Fibroblast of skin of left biceps (primary cell): ENCODE results near the gene SOX15.
"Not testable (repeated sequence)": the region's sequence is repeated elsewhere in the genome, so short reads cannot be mapped to it uniquely, and the experiment has no call there.

Source experiments
- DNase-seq, 2 experiments: peaks; one replicate each; pipeline ENCODE4 v3.0.0-alpha.2; 2013; ENCODE audit warnings: low read depth in 2 of 2

Gene SOX15

GRCh38 chr17:7610641-7611040, 20.7 kb upstream of the SOX15 start:
- DNase-seq: no peak

DNA sequence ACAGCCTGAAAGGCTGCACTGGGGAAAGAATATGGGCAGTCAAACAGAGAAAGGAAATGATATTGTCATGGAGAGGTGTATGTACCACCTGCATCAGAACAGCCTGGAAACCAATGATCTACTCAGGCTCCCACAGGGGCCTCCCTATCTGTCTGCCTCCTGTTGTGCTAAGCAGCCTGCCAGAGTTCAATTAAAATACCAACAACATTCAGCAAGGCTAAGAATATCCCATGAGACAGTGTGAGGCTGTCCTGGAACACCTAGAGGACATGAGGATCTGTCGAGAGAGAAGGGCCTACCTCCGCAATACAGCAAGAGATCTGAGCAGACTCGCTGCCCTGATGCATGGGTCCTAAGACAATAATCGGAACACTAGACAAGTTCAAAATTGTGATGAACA, 16.4 kb upstream of the SOX15 start:
- no peak for DNase-seq

DNA sequence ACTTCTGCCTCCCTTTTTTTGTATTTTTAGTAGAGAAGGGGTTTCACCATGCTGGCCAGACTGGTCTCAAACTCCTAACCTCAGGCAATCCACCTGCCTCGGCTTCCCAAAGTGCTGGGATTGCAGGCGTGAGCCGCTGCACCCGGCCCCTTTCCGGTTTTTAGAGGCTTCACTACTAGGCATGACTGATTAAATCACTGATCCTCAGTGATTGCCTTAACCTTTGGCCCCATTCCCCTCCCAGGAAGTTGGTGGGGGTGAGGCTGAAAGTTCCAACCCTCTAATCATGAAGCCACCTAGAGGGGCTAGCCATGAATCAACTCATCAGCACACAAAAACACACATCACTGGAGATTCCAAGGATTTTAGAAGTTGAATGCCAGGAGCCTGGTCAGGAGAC, 7.7 kb upstream of the SOX15 start:
- not testable (repeated sequence) for DNase-seq

GRCh38 chr17:7593296-7593695, 3.4 kb upstream of the SOX15 start:
- no peak for DNase-seq

- no peak for DNase-seq
Measured at GRCh38 chr17:7592422-7593021, 2.6 kb upstream of the SOX15 start.

DNA sequence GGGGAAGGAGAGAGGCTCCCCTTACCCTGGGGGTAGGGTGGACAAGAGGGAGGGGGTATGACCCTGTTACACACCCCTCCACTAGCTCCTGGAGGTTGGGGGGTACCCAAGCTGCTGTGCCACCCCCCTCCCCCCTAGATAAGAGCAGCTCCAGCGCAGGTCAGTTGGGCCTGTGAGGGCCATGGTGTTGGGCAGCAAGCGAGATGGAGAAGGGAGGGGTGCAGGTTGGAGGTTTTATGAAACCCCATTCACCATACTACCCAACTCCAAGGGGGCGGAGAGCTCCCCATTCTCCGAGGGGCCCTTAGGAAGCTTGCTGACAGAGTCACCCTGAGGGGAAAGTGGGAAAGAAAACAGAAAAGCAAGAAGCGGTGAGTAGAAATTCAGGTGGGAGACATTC, 1.7 kb upstream of the SOX15 start:
- no peak for DNase-seq

GRCh38 chr17:7590743-7591142, 849 bp upstream of the SOX15 start:
- DNase-seq: no peak

DNA sequence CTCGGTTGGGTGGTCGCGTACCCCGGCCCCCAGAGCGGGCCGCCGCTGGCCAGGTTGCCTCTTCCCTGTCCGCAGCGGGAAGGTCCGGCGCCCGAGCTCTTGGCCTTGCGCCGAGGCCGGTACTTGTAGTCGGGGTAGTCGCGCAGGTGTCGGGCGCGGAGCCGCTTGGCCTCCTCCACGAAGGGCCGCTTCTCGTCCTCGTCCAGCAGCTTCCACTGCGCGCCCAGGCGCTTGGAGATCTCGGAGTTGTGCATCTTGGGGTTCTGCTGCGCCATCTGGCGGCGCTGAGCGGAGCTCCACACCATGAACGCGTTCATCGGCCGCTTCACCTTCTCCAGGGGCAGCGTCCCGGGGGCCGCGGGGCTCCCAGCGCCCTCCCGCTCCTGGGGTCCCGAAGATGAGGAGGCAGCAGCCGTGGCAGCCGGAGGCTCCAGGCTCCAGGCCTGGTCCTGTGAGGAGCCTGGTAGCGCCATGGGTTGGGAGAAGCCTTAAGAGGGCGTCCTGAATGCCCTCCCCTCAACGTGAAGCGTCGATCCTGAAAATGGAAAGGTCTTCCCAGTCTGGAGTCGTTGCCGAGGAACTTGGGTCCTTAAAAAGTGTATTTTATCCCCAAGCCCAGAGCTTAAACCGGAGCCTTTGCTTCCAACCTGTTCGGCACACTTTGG, 558 bp downstream of the SOX15 start:
- DNase-seq: no peak

- no peak for DNase-seq
Measured at GRCh38 chr17:7588553-7589203, 1.2 kb downstream of the SOX15 start.

DNA sequence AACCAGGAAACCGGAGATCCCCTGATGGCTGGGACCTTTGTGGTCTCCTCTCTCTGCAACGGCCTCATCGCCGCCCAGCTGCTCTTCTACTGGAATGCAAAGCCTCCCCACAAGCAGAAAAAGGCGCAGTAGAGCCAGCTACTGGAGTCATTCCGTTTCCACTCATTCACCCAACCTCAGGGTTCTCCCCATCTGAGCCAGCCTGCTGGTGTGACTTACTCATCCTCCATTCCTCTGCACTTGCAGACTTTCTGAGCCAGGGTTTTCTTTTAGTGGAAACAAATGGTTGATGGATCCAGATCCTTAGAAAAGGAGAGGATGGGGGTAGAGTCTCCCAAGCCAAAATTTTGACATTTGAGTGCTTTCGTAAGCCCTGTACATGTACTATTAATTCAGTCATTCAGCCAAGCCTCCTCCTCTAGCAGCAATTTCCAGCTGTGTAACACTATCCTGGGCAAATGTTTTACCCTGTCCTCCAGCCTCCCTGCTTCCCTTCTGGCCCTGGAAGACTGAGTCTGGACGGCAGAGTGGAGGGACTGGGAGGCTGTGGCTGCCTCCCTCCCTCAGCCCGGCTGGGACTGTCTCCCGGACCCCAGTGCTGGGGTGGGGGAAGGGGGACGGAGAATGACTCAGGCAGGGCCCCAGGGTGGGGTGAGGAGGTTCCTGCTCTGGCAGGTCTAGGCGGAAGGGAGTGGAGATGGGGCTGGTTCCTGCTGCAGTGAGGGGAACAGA, 2.3 kb downstream of the SOX15 start:
- peak; percentile 85 to 87 for DNase-seq

GRCh38 chr17:7586673-7587419, 3.0 kb downstream of the SOX15 start:
- DNase-seq: no peak

- peak; percentile 96 for DNase-seq
Measured at GRCh38 chr17:7583253-7584109, 6.4 kb downstream of the SOX15 start, which contains the start of gene MPDU1. TSS of gene MPDU1 (plus strand) at chr17:7583852. CDS start at chr17:7583863, 11 bp downstream.

DNA sequence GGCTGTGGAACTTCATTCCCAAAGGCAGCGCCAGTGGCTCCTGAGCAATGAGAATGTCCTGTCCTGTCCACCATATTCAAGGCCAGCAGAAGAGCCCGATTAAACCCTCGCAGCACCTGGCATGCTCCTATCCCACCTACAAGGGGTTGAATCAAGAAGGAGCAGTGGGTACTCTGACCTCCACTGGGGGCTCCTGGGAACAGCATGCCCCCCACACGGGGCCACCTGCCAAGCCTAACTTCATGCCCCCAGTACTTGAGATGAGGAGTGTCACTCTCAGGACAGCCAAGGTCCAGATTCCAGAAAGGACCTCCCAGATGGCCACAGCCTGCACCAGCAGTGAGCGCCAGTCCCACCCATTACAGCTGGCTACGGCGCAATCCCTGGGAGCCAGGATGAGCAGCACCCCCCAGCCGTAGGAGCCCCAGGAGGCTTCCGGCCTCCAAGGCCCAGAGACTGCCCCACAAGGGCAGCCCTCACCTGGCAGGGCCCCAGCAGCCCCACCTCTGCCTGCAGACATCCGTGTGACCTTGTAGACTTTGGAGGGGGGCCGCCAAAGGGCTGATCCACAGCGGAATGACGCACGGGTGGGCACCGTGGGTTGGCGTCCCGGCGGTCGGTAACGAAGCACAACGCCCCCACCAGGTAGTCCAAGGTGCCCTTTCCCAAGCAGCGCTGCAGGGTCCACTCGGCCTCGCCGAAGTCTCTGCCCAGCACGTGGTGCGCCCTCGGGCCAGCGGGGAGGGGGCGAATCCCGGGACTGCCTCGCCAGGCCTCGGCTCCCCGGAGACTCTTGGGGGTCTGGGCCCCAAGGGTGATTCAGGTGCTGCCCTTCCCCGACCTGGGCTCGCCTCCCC, 7.3 kb downstream of the SOX15 start:
- no peak for DNase-seq

DNA sequence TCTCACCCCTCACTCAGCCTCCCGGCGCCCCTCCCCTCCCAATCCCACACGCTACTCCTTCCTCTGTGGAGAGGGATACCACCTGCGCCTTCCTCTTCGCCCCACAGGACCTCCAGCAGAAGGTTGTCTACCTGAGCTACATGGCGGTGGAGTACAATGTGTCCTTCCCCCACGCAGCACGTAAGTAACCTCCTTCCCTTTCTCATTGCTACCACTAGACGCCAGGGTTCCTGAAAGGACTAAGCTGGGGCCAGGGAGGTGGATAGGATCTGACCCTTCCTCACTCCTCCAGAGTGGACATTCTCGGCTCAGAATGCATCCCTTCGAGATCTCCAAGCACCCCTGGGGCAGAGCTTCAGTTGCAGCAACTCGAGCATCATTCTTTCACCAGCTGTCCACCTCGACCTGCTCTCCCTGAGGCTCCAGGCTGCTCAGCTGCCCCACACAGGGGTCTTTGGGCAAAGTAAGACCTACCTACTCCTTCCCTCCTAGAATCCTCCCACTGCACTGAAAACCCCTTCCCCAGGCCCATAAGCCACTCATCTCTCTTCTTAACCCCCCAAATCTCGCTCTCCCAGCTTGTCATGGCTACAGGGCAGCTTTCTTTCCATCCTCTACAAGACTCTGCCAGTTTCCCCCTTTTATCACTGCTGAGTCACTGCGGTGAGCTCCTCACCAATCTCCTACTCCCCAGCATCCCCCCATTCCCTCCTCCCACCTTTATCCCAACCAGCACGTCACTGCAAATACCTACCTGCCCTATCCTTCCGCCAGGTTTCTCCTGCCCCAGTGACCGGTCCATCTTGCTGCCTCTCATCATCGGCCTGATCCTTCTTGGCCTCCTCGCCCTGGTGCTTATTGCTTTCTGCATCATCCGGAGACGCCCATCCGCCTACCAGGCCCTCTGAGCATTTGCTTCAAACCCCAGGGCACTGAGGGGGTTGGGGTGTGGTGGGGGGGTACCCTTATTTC, 9.0 kb downstream of the SOX15 start:
- DNase-seq: no peak

DNA sequence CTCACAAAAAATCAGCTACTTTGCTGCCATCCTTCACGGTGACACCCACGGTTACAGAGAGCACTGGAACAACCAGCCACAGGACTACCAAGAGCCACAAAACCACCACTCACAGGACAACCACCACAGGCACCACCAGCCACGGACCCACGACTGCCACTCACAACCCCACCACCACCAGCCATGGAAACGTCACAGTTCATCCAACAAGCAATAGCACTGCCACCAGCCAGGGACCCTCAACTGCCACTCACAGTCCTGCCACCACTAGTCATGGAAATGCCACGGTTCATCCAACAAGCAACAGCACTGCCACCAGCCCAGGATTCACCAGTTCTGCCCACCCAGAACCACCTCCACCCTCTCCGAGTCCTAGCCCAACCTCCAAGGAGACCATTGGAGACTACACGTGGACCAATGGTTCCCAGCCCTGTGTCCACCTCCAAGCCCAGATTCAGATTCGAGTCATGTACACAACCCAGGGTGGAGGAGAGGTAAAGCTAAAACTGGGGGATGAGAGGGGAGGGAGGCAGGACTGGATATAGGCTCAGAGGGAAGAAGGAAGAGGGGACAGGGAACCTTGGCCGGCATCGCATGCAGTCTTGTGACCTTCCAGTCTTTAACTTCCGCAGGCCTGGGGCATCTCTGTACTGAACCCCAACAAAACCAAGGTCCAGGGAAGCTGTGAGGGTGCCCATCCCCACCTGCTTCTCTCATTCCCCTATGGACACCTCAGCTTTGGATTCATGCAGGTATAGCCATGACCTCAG, 9.9 kb downstream of the SOX15 start:
- DNase-seq: no peak

GRCh38 chr17:7579001-7579833, 10.7 kb downstream of the SOX15 start, which contains the start of gene CD68:
TSS of gene CD68 (plus strand) at chr17:7579638. CDS start at chr17:7579678, 40 bp downstream.
- DNase-seq: peak; percentile 57 to 65
